Hindlimb muscle (tissue), 1 donor: ENCODE results near the gene SIGLEC11. TPM values are rescaled to one million over a fixed set of nuclear protein-coding genes. Genes with fewer than 3 reads are reported as not detected.
"Not testable (repeated sequence)": the region's sequence is repeated elsewhere in the genome, so short reads cannot be mapped to it uniquely, and the experiment has no call there.

Experiments used
- DNase-seq: peaks from one replicate; pipeline ENCODE4 v3.0.0-alpha.2; 2013
- polyA plus RNA-seq: library from polyadenylated mRNA; unstranded; fragments of 120-200 nt; gene quantifications from one replicate; pipeline ENCODE4 v1.2.1, GENCODE V29; 2013; ENCODE audit not compliant: insufficient read length

The SIGLEC11 gene
- polyA plus RNA-seq, 1 donor, result 0.93 TPM

- DNase-seq, result no peak
Observed at GRCh38 chr19:49950956-49951526, 9.9 kb downstream of the SIGLEC11 start.

DNA sequence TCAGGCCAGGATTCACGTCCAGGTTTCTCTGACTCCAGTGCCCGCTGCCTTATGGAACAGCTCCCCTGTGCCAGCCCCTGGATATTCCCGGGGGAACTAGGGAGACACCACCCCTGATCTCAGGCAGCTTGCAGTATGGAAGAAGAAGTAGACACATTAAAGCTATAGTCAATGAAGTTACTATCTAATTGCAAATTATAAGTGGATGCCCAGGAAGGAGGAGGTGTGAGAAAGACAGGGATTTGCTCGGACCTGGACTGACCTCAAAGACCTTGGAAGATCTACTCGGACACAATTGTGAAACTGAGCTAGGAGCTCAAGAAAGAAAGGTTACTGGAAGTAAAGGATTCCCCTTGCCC lies 10.4 kb downstream of the SIGLEC11 start:
- DNase-seq, result no peak

GRCh38 chr19:49949742-49950589 lies 11.0 kb downstream of the SIGLEC11 start:
- DNase-seq, result no peak

DNA sequence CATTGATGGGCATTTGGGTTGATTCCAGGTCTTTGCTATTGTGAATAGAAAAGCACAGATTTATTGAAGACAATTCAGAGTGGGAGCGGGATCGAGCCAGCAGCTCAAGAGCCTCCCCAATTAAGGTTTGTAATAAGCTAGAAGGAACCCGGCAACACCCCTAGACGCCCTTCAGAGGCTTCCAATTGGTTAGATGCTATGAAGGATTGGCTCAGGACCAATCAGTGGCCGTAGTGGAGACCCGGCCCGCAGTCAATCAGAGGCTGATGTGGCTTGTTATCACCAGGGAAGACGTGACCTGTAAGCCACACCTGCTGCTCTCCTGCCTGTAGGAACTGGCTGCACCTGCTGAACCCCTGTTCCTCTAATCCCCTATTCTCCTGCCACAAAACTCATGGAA lies 14.6 kb downstream of the SIGLEC11 start:
- no peak for DNase-seq

DNA sequence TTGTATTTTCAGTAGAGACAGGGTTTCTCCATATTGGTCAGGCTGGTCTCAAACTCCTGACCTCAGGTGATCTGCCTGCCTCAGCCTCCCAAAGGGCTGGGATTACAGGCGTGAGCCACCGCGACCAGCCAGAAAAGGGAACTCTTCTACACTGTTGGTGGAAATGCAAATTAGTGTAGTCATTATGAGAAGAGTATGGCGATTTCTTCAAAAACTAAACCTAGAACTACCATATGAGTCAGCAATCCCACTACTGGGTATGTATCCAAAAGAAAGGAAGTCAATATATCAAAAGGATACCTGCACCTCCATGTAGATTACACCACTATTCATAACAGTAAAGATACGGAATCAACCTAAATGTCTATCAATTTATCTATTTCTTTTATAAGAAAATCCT lies 16.4 kb downstream of the SIGLEC11 start:
- not testable (repeated sequence) for DNase-seq

- DNase-seq, result no peak
Observed at GRCh38 chr19:49940482-49940791, 20.5 kb downstream of the SIGLEC11 start.

DNA sequence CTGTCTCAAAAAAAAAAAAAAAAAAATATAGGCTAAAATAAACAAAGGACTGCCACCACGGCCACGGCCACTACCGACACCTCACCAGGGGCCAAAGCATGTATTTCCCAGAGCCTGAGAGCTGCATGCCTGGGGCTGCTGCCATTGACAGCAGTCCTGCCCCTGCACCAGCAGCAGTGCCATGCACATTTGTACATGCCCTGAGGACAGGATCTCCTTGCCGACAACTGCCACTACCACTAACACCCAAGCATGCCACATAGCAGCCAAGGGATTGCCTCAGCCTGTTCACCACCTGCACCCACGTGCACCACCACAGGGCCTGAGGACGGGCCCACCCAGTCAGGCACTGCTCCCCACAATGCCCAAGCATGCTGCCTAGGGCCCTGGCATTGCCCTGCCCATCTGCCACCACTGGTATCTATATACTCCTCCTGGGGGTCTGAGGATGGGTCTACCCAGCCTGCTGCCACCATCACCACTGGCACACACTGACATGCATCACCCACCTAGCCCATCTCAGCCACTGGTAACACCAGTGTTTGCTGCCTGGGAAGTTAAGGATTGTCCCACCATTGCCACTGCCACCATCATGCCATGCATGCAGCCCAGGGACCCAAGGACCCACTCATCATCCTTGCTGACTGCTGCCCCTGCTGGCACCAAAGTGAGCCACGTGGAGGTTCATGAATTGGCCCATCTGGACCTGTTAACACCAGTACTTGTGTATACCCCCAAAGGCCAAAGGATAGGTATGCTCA lies 21.1 kb downstream of the SIGLEC11 start:
- DNase-seq, result no peak

- no peak for DNase-seq
Observed at GRCh38 chr19:49938662-49939061, 22.3 kb downstream of the SIGLEC11 start.

DNA sequence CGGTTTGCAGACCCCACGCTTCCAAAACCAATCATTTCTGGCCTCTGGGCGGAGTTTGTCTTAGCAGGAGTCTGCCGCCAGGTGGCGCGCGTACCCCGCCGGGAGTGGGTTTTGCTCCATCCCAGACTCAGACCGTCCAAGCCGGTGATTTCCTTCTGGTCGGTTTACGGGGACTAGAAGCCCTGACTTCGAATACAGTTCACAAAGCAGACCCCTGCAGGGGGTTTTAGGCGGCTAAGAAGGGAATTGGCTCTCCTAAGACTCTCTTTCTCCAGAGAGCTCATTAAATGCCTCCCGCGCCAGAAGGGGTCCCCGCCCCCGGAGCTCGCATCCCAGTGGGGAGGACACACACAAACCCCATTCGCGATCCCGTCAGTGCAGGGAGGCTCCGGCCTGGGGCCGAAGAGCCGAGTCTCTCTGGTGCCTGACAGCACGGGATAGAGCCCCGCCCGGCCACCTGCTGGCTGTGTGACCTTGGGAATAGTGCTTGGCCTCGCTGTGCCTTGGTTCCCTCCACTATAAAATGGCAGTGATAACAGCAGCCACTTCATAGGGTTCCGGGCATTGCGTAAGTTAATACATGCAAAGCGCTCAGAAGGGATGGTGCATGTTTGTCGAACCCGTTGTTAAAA lies 23.1 kb downstream of the SIGLEC11 start:
- peak; percentile 81 for DNase-seq

DNA sequence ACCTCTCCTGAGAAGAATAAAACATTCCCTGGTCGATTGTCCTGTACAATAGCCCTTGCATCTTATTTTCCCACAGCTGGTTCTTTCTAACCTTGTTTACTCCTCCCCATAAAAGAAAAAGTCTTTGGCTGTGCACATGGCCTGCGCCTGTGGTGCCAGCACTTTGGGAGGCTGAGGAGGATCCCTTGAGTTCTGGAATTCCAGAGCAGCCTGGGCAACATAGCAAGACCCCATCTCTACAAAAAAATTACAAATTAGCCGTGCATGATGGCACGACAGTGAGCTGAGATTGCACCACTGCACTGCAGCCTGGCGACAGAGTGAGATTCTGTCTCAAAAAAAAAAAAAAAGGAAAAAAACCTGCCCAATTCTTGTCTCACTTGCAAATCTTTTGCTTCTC lies 24.4 kb downstream of the SIGLEC11 start:
- DNase-seq, result no peak

GRCh38 chr19:49933643-49934042 lies 27.3 kb downstream of the SIGLEC11 start:
- DNase-seq, result no peak

DNA sequence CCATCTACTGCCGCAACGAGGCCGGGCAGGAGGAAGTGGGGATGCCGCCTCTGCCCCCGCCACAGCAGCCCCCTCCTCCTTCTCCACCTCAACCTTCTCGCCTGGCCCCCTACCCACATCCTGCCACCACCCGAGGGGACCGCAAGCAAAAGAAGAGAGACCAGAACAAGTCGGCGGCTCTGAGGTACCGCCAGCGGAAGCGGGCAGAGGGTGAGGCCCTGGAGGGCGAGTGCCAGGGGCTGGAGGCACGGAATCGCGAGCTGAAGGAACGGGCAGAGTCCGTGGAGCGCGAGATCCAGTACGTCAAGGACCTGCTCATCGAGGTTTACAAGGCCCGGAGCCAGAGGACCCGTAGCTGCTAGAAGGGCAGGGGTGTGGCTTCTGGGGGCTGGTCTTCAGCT lies 28.2 kb downstream of the SIGLEC11 start:
- no peak for DNase-seq

- no peak for DNase-seq
Observed at GRCh38 chr19:49932041-49932451, 28.9 kb downstream of the SIGLEC11 start.

DNA sequence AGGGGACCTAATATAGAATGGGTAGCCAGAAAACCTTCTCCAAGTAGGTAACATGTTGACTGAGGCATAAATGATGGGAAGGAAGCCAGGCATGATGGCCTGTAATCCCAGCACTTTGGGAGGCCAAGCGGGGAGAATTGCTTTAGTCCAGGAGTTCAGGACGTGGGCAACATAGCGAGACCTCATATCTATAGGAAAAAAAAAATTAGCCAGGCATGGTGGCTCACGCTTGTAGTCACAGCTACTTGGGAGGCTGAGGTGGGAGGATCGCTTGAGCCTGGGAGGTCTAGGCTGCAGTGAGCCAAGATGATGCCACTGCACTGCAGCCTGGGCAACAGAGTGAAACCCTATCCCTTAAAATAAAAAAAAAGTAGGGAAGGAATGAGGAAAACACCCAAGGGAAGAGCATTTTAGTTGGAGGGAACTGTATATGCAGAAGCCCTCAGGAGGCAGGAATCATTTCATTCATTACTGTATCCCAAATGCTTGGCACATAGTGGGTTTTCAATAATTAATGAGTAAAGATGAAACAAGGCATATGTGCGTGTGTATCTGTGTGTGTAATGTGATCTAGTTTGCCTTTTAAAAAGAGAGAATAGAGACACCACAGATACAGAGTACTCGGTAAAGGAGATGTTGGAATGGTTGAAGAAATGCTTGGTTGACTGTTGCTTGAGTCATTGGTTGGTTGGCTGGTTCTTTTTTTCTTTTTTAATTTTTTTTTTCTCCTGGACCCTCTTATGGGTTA lies 29.5 kb downstream of the SIGLEC11 start:
- no peak for DNase-seq

GRCh38 chr19:49930483-49931011 lies 30.4 kb downstream of the SIGLEC11 start:
- DNase-seq, result no peak

DNA sequence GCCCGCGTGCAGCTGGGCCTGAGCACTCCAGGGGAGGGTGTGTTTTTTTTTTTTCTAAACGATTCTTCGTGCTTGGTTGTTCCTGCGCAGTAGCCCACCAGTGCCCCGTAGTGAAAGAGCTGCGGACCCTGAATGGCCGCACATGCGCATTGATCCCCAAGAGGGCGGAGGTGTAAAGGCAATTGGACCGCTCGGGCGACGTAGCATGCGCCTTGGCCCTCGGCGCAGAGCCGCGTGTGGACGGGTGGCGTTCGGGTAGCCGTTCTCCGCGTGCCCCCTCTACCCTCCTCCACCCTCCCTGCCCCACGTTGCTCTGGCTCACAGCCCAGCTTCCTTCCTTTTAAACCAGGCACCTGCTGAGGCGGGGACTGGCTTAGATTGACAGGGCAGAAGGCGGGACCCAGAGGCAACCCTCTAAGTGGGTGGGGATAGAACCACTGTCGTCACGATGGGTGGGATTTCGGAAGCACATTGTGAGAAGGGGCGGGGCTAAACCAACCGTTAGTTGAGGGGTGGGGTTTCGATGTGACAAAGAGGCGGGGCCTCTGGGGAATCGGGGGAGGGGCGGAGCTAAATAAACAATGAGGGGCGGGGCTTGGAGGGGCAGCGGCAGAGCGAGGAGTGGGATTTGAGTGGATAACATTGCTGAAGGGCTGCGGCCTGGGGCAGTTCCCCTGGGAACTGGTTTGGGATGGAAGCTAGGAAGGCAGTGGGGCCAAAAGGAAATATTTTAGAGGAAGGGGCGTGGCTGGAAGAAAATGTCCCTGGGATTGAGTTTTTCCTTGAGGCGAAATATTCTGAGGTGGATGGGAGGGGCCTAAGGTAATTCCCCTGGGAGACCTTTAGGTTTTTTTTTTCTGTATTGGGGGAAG lies 31.1 kb downstream of the SIGLEC11 start:
- DNase-seq, result peak; percentile 91

GRCh38 chr19:49929121-49929610 lies 31.8 kb downstream of the SIGLEC11 start, which contains the start of the genes ATF5 and NUP62:
ATF5 (plus strand) TSS chr19:49929205; CDS start chr19:49930851, 1,646 bp downstream.
NUP62 (minus strand) TSS chr19:49929504; CDS start chr19:49909807, 19,697 bp downstream.
- peak; percentile 94 for DNase-seq

DNA sequence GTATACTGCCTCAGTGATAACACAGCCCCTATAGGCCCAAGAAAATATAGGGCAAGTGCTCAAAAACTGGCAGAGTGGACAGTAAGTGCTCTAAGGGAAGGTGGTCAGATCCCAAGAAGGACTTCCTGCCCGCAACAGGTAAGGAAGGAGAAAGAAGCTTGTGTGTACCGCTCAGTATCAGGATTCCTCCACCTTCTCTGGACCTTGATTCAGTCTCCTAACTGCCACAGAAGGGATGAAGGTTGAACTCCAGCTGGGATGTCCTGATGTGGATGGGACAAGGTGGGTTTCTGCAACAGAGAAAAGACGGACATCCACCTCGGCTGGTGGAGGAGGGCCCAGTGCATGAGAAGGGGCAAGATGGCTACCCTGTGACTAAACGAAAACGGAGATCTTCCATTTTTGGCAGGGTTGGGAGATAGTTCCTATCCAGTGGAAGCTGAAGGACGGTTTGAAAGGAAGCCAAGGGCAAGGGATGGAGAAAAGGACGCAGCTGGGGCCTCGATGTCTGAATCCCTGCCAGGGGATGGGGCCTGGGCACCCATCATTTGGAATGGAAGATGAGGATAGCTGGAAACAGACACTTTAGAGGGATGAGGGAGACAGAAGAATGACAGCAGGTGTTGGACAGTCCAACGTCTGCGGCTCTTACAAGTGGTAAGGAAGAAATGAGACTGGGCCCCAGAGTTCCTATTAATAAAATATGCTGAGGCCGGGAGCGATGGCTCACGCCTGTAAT lies 33.3 kb downstream of the SIGLEC11 start:
- DNase-seq, result no peak

DNA sequence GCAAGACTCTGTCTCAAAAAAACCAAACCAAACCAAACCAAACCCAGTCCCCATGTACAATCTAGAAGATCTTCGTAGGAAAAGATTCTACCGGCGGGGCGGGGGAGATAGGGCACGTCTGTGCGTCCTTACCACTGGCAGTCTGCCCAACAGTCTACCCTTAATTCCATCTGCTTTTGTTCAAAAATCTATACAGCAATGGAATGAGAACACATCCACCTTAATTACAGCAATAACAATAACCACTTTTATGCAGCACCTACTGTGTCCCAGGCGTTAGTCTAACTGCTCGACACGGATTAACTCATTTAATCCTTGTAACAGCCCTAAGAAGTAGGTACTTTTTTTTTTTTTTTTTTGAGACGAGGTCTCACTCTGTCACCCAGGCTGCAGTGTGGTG lies 34.5 kb downstream of the SIGLEC11 start:
- no peak for DNase-seq

GRCh38 chr19:49925486-49925885 lies 35.5 kb downstream of the SIGLEC11 start:
- DNase-seq, result no peak
